ENCODE results near the gene NVL.
"Not testable (repeated sequence)": the region's sequence is repeated elsewhere in the genome, so short reads cannot be mapped to it uniquely, and the experiment has no call there.

Gene NVL

GRCh38 chr1:224338150-224338838, 8.3 kb upstream of the NVL start:
- DNase-seq (ENCODE audit: low read depth in 2 of 2, low spot score in 1 of 2), result no peak

- DNase-seq (ENCODE audit: low read depth in 2 of 2, low spot score in 1 of 2), result no peak
Observed at GRCh38 chr1:224333939-224334786, 4.2 kb upstream of the NVL start.

GRCh38 chr1:224333309-224333926, 3.4 kb upstream of the NVL start:
- no peak for DNase-seq (ENCODE audit: low read depth in 2 of 2, low spot score in 1 of 2)

- no peak for DNase-seq (ENCODE audit: low read depth in 2 of 2, low spot score in 1 of 2)
Observed at GRCh38 chr1:224331824-224332223, 1.9 kb upstream of the NVL start.

- no peak for DNase-seq (ENCODE audit: low read depth in 2 of 2, low spot score in 1 of 2)
Observed at GRCh38 chr1:224331326-224331725, 1.4 kb upstream of the NVL start.

GRCh38 chr1:224329484-224329841, 509 bp downstream of the NVL start:
- no peak for DNase-seq (ENCODE audit: low read depth in 2 of 2, low spot score in 1 of 2)

GRCh38 chr1:224328644-224329043, 1.3 kb downstream of the NVL start:
- DNase-seq (ENCODE audit: low read depth in 2 of 2, low spot score in 1 of 2), result no peak

- DNase-seq (ENCODE audit: low read depth in 2 of 2, low spot score in 1 of 2), result no peak
Observed at GRCh38 chr1:224325959-224326358, 4.0 kb downstream of the NVL start.

GRCh38 chr1:224321706-224322105, 8.3 kb downstream of the NVL start:
- DNase-seq (ENCODE audit: low read depth in 2 of 2, low spot score in 1 of 2), result no peak

GRCh38 chr1:224317383-224318045, 12.5 kb downstream of the NVL start:
- no peak for DNase-seq (ENCODE audit: low read depth in 2 of 2, low spot score in 1 of 2)

- no peak for DNase-seq (ENCODE audit: low read depth in 2 of 2, low spot score in 1 of 2)
Observed at GRCh38 chr1:224312025-224312424, 17.9 kb downstream of the NVL start.

- not testable (repeated sequence) for DNase-seq (ENCODE audit: low read depth in 2 of 2, low spot score in 1 of 2)
Observed at GRCh38 chr1:224311503-224311902, 18.5 kb downstream of the NVL start.

- DNase-seq (ENCODE audit: low read depth in 2 of 2, low spot score in 1 of 2), result no peak
Observed at GRCh38 chr1:224308064-224308463, 21.9 kb downstream of the NVL start.

GRCh38 chr1:224304767-224305166, 25.2 kb downstream of the NVL start:
- no peak for DNase-seq (ENCODE audit: low read depth in 2 of 2, low spot score in 1 of 2)

GRCh38 chr1:224302947-224303346, 27.0 kb downstream of the NVL start:
- DNase-seq (ENCODE audit: low read depth in 2 of 2, low spot score in 1 of 2), result no peak

GRCh38 chr1:224301391-224301790, 28.6 kb downstream of the NVL start:
- no peak for DNase-seq (ENCODE audit: low read depth in 2 of 2, low spot score in 1 of 2)

GRCh38 chr1:224300346-224300745, 29.6 kb downstream of the NVL start:
- no peak for DNase-seq (ENCODE audit: low read depth in 2 of 2, low spot score in 1 of 2)

GRCh38 chr1:224298346-224299330, 31.3 kb downstream of the NVL start:
- DNase-seq (ENCODE audit: low read depth in 2 of 2, low spot score in 1 of 2), result no peak

GRCh38 chr1:224294775-224295174, 35.2 kb downstream of the NVL start:
- DNase-seq (ENCODE audit: low read depth in 2 of 2, low spot score in 1 of 2), result no peak

- DNase-seq (ENCODE audit: low read depth in 2 of 2, low spot score in 1 of 2), result no peak
Observed at GRCh38 chr1:224292419-224292818, 37.6 kb downstream of the NVL start.

Data from stimulated activated CD8-positive, alpha-beta memory T cell treated with anti-CD3 and anti-CD28 coated beads, Interleukin-4, amount 100 ng/mL, for 1 hour (primary cell).